Omental fat pad (tissue), 4 donors: ENCODE data around the gene PLA2G4A. TPM values are rescaled to one million over a fixed set of nuclear protein-coding genes. Genes with fewer than 3 reads are reported as not detected.

ENCODE experiments used
- ATAC-seq: fragments of 150-250 bp; one replicate; pipeline ENCODE4 v1.9.1; 2016; ENCODE audit warnings: mild to moderate bottlenecking, moderate library complexity; ENCODE audit not compliant: low FRiP score
- DNase-seq: peaks from one replicate; pipeline ENCODE4 v3.0.0-alpha.2; 2019; ENCODE audit warnings: low spot score
- total RNA-seq, 4 donors: library from RNA; depleted of rRNA; stranded (reverse); fragments of >200 nt; gene quantifications; one replicate each; pipeline ENCODE4 v1.1.0, GENCODE V29; 2016
- TF ChIP-seq, protein P1 (sequence below), 3 donors: fragments of 450-650 bp; IDR thresholded peaks; one replicate each; pipeline ENCODE4 v1.5.1; 2016 to 2017; ENCODE audit warnings: antibody characterized with exemption in 3 of 3, mild to moderate bottlenecking in 3 of 3, moderate library complexity in 2 of 3

PLA2G4A gene
- total RNA-seq, 4 donors from 2014 or later: 8.8 to 26.8 (median 12.4) TPM

DNA sequence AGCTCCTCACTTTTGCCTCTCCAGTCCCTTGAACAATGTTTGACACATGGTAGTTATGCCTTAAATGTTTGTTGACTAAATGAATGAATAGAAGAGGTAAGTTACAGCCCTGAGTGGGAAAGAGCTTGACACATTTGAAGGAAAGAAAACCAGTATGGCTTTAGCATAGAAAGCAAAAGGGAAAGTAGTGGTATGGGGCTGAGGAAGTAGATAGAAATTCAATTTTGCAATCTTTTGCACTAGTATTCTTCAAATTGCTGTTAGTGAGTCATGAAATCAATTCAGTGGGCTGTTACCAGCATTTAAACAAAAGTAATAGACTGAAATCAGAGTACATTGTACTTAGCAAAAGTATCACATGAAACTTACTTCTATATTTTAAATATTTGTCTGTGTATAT, 21.1 kb downstream of the PLA2G4A start:
- ATAC-seq (no peak), DNase-seq (no peak)
- TF ChIP-seq, protein P1, sequence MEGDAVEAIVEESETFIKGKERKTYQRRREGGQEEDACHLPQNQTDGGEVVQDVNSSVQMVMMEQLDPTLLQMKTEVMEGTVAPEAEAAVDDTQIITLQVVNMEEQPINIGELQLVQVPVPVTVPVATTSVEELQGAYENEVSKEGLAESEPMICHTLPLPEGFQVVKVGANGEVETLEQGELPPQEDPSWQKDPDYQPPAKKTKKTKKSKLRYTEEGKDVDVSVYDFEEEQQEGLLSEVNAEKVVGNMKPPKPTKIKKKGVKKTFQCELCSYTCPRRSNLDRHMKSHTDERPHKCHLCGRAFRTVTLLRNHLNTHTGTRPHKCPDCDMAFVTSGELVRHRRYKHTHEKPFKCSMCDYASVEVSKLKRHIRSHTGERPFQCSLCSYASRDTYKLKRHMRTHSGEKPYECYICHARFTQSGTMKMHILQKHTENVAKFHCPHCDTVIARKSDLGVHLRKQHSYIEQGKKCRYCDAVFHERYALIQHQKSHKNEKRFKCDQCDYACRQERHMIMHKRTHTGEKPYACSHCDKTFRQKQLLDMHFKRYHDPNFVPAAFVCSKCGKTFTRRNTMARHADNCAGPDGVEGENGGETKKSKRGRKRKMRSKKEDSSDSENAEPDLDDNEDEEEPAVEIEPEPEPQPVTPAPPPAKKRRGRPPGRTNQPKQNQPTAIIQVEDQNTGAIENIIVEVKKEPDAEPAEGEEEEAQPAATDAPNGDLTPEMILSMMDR (IDR thresholded peaks at IDR 0.05): no peak

DNA sequence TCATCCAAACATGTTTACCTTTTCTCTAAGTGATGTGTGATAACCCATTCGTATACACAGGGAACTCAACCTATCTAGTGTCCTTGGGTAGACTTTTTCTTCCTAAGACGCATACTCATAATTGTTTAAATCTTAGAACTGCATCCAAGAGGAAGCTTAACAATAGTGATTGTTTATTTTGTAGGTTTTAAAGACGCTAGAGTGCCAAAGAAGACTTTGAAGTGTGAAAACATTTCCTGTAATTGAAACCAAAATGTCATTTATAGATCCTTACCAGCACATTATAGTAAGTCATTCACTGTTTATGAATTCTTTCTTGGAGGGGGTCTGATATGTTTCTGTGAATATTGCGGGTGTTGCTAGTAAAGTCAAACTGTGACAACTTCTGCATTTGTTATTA, 25.4 kb downstream of the PLA2G4A start:
- no peak for ATAC-seq
- TF ChIP-seq, protein P1 (IDR thresholded peaks at IDR 0.05): no peak
- no peak for DNase-seq

DNA sequence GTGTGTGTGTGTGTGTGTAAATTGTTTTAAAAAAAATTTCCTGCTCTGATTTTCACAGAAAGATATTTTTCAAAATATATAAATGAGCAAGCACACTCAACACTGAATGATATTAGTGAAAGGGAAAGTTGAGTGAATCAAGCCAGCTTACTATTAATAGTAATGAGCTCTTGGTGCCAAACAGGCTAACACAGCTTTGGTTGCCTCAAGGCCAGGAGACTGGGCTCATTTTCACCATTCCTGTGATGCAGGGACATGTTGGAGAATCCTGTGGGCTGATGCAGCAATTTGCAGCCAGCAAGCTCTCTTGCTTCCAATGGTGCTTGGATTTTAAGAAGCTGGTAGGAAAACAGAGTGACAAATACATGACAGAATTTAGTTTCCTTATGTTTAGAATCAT, 30.2 kb downstream of the PLA2G4A start:
- TF ChIP-seq, protein P1 (IDR thresholded peaks at IDR 0.05): no peak
- ATAC-seq (no peak), DNase-seq (no peak)

DNA sequence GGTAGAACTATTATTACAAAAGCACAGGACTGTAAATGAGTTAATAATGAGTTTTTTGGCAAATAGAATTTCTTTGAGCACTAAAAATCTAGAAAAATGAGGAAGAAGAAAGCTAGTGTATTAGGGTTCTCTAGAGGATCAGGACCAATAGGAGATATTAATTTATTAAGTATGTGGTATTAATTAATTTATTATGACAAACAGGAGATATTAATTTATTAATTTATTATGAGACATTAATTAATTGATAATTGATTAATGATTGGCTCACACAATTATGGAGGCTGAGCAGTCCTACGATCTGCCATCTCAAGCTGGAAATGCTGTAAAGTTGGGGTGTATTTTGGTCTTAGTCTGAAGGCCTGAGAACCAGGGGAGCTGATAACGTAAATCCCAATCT, 31.2 kb downstream of the PLA2G4A start:
- ATAC-seq: no peak
- TF ChIP-seq, protein P1 (IDR thresholded peaks at IDR 0.05): no peak
- DNase-seq: no peak

DNA sequence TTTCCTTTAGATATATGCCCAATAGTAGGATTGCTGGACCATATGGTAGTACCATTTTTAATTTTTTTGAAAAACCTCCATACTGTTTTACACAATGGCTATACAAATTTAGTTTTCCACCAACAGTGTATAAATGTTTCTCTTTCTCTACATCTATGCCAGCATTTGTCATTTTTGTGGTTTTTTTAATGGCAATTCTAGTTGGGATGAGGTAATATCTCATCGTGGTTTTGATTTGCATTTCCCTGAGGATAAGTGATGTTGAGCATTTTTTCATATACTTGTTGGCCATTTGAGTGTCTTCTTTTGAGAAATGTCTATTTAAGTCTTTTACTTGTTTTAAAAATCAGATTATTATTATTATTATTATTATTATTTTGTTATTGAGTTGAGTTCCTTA, 35.5 kb downstream of the PLA2G4A start:
- DNase-seq: no peak
- ATAC-seq: no peak
- TF ChIP-seq, protein P1 (IDR thresholded peaks at IDR 0.05): no peak

DNA sequence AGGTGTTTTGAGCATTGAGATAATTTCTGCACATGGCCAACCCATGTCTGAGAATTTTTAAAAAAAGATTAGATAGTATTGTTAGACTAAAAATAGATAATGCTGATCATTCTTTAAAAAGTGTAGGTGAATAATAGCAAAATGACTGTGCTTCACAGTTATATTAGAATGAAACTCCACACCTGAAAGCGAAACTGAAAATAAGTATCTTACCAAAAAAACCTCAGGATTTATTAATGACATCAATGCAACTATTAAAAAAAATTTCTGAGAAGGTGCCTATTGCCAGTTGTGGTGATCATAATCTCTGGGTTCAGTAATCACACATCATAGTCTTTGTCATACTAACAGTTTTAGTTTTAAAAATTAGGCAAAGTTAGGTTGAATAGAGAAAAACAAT, 36.5 kb downstream of the PLA2G4A start:
- TF ChIP-seq, protein P1 (IDR thresholded peaks at IDR 0.05): no peak
- no peak for ATAC-seq

DNA sequence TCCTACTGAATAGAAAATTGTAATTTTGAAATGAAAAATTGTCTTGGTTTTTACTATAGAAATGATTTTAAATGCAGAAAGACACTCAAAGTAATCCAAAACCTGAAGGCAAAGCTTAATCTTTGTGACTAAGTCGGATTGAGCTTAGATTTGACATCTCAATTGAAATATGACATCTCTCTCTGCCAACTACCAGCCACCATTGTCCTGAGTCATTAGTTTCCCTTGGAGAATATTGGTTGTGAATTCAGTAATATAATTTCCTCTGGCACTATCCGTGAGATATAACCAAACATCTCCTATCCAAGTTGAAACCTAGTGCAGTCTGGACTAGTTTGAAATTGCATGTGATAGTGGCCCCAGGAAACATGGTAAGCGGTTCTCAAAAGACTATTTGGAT, 37.1 kb downstream of the PLA2G4A start:
- TF ChIP-seq, protein P1 (IDR thresholded peaks at IDR 0.05): no peak
- no peak for ATAC-seq
- no peak for DNase-seq

More for the DNA sequence above, 36.5 kb downstream of the PLA2G4A start:
- DNase-seq: no peak
